AG10803 (cell line): ENCODE measurements around the gene KDF1.
"Not testable (repeated sequence)": the region's sequence is repeated elsewhere in the genome, so short reads cannot be mapped to it uniquely, and the experiment has no call there.

Experiments
- DNase-seq: peaks from one replicate; pipeline ENCODE4 v3.0.0; 2010; ENCODE audit warnings: low read depth
- H3K4me3 ChIP-seq: 2 replicates; pipeline ENCODE4 v1.5.1; 2011; ENCODE audit warnings: mild to moderate bottlenecking, low read length, control low read depth
- TF ChIP-seq, protein P1 (sequence below): conservative IDR thresholded peaks from 2 replicates; pipeline ENCODE4 v1.5.1; 2011; ENCODE audit warnings: mild to moderate bottlenecking, low read length, control low read depth, inconsistent platforms

Gene KDF1

DNA sequence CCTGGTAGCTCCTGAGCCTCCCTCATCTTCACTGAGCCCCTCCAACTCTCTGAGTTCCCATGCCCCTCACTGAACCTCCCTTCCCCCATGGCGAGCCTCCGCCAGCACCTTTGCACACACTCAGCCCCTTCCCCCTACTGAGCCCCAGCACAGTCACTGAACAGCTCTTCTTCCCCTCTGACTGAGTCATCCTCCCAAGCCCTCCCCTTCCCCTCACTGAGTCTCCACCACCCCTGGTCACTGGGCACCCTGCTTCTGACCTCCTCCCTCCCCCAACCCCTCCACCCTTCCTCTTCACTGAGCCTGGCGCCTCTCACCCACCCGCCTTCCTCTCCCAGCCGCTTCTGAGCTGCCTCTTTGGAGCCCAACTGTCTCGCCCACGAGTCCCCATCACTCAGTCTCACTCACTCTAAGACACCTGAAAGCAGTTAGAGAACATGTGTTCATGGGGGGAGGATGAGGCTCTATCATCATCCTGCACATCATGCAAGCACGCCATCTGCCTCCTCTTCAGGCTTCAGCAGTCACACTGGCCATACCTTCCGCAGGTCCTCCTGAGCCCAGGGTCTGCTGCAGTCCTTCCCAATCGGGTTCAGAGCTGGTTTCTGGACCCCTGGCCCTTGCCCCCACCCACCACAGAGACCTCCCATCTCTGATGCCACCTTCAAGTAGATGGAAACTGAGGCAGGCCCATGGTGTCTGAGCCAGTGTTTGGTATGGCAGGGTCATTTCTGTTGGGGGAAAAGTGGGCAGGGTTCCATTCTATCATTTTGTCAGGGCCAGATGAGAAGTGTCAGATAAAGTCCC, 31.2 kb upstream of the KDF1 start:
- TF ChIP-seq, protein P1, sequence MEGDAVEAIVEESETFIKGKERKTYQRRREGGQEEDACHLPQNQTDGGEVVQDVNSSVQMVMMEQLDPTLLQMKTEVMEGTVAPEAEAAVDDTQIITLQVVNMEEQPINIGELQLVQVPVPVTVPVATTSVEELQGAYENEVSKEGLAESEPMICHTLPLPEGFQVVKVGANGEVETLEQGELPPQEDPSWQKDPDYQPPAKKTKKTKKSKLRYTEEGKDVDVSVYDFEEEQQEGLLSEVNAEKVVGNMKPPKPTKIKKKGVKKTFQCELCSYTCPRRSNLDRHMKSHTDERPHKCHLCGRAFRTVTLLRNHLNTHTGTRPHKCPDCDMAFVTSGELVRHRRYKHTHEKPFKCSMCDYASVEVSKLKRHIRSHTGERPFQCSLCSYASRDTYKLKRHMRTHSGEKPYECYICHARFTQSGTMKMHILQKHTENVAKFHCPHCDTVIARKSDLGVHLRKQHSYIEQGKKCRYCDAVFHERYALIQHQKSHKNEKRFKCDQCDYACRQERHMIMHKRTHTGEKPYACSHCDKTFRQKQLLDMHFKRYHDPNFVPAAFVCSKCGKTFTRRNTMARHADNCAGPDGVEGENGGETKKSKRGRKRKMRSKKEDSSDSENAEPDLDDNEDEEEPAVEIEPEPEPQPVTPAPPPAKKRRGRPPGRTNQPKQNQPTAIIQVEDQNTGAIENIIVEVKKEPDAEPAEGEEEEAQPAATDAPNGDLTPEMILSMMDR, result no peak; the same call in 1 of the 2 replicates
- peak; percentile 64 for DNase-seq
- no peak overlapping the region for H3K4me3 ChIP-seq

DNA sequence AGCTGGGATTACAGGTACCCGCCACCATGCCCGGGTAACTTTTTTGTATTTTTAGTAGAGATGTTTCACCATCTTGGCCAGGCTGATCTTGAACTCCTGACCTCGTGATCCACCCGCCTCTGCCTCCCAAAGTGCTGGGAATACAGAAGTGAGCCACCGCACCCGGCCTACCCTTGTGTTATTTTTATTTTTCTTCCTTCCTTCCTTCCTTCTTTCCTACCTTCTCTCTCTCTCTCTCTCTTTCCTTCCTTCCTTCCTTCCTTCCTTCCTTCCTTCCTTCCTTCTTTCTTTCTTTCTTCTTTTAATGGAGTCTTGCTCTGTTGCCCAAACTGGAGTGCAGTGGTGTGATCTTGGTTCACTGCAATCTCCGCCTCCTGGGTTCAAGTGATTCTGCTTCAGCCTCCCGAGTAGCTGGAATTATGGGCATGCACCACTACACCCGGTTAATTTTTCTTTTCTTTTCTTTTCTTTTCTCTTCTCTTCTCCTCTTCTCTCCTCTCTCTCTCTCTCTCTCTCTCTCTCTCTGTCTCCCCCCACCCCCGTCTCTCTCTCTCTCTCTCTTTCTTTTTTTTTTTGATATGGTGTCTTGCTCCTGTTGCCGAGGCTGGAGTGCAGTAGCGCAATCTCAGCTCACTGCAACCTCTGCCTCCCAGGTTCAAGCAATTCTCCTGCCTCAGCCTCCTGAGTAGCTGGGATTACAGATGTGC, 29.3 kb upstream of the KDF1 start:
- DNase-seq, result not testable (repeated sequence)

DNA sequence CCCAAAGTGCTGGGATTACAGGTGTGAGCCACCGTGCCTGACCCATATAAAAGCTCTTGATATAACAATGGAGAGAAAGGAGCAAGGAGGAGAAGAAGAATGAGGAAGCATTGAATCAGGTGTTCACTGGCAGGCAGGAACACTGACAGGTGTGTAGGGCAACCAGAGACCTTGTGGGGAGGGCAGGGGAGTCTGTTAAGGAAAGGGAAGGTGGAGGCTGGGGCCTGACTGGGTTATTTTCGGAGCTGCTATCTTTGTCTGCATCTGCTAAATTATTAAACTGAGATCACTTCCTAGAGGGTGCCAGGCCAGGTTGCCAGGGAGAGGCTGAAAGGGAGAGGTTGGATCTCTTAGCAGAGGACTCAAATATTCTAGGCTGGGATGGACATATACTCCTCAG, 26.4 kb upstream of the KDF1 start:
- TF ChIP-seq, protein P1, result no peak
- no peak for DNase-seq
- no peak overlapping the region for H3K4me3 ChIP-seq

More for the DNA sequence above, 29.3 kb upstream of the KDF1 start:
- not testable (repeated sequence) for H3K4me3 ChIP-seq

DNA sequence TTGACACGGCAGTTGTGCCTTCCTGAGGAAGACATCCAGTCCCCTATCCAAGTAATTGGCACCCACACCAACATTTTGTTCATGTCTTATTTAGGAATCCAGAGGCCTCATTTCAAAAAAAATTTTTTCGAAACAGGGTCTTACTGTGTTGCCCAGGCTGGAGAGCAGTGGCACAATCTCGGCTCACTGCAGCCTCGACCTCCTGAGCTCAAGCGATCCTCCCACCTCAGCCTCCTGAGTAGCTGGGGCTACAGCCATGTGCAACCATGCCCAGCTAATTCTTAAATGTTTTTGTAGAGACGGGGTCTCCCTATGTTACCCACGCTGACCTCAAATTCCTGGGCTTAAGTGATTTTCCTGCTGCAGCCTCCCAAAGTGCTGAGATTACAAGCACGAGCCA, 24.0 kb upstream of the KDF1 start:
- TF ChIP-seq, protein P1, result no peak
- DNase-seq, result no peak
- H3K4me3 ChIP-seq, result no peak overlapping the region

DNA sequence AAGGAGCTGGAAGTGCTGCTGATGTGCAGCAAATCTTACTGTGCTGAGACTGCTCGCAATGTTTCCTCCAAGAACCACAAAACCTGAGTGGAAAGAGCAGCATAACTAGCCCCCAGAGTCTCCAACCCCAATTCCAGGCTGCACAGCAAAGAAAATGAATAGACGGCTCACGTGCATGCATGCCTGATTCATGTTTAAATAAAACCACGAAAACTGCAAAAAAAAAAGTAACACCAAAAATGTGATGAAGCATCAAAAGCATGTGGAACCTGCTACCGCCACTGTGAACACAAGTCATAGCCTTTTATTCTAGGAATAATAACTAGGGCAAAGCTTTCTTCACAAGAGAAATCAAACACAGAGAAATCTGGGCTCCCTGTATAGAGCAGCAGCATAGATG, 23.6 kb upstream of the KDF1 start:
- DNase-seq, result no peak
- no peak overlapping the region for H3K4me3 ChIP-seq
- TF ChIP-seq, protein P1, result no peak

DNA sequence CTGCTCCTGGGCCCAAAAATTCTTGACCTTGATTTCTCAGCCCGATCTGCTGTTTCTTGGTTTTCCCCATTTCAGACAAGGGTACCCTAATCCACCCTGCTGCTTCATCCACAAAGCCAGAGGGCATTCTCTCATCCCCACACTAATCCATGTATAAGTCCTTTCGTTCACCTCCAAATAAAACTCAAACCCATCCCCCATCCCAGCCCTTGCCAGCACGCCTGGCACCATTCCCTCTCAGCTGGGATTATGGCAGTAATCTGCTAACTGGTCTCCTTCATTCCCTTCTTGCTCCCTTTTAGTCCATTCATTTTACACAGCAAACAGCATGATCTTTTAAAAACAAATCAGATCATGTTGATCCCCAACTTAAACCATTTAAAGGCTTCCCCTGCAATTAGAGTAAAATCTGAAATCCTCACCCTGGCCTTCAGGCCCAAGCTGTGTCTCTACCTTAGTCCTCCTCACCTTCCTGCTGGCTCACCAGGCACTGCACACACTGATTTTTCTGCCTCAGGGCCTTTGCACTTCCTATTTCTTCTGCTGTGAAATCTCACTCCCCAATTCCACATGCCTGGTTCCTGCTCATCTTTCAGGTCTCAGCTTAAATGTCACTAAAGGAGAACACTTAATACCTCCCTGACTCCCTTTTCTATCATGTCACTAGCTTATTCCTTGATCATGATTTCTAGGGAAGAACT, 21.0 kb upstream of the KDF1 start:
- no peak for DNase-seq
- H3K4me3 ChIP-seq, result no peak overlapping the region
- TF ChIP-seq, protein P1, result no peak

DNA sequence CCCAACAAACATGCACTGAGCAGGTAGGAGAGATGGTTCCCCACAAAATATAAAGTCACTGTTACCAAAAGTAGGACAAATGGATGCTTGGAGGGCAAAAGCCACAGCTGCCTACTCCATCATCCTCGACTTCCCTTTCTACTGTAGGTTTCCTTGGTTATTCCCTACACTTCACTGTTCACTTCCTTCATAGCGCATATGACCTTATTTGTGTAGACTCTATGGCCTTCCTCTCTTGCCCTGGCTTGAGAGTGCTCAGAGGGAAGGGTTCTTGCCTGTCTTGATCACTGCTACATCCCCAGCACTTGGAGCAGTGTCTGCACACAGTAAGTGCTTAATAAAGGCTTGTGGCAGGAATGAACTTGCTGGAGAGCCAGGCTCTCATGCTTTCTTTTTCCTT, 18.6 kb upstream of the KDF1 start:
- TF ChIP-seq, protein P1, result no peak
- no peak overlapping the region for H3K4me3 ChIP-seq
- DNase-seq, result no peak
